ENCODE measurements around the gene B4GALT6. TPM values are rescaled to one million over a fixed set of nuclear protein-coding genes. Genes with fewer than 3 reads are reported as not detected.

Gene B4GALT6
- polyA plus RNA-seq, 2 donors = 1.2 to 2.4 TPM

GRCh38 chr18:31680433-31680811 is 4.0 kb downstream of the B4GALT6 start:
- Histone ChIP-seq H3K36me3 (ENCODE audit: control insufficient read depth in 2 of 2, insufficient read depth in 2 of 2, low read length in 1 of 2) (no peaks in the 10 kb centered on the region), H3K4me1 (ENCODE audit: control insufficient read depth in 2 of 2, insufficient read depth in 2 of 2, low read length in 1 of 2) (peaks cover 3 to 12% of the 10 kb centered on the region in 2 donors), H3K27ac (ENCODE audit: low read depth in 2 of 2, low read length in 1 of 2) (peak overlapping the region in 1 of 2 donors; percentile 52), H3K27me3 (ENCODE audit: control insufficient read depth in 1 of 2, insufficient read depth in 2 of 2, low read length in 2 of 2) (no peaks in the 10 kb centered on the region), H3K4me3 (ENCODE audit: low read depth in 1 of 2, low read length in 2 of 2) (no peak overlapping the region), H3K9me3 (ENCODE audit: control insufficient read depth in 2 of 2, insufficient read depth in 1 of 2, low read depth in 1 of 2, low read length in 1 of 2) (no peaks in the 10 kb centered on the region)
- 43 to 54% methylated on average over 1 of the region's 1 CpG for WGBS, 2 donors

GRCh38 chr18:31679791-31680432 is 4.5 kb downstream of the B4GALT6 start:
- Histone ChIP-seq H3K27ac (ENCODE audit: low read depth in 2 of 2, low read length in 1 of 2) (peak overlapping the region in 1 of 2 donors; percentile 52), H3K9me3 (ENCODE audit: control insufficient read depth in 2 of 2, insufficient read depth in 1 of 2, low read depth in 1 of 2, low read length in 1 of 2) (no peaks in the 10 kb centered on the region), H3K4me3 (ENCODE audit: low read depth in 1 of 2, low read length in 2 of 2) (no peak overlapping the region), H3K4me1 (ENCODE audit: control insufficient read depth in 2 of 2, insufficient read depth in 2 of 2, low read length in 1 of 2) (peaks cover 3 to 12% of the 10 kb centered on the region in 2 donors), H3K27me3 (ENCODE audit: control insufficient read depth in 1 of 2, insufficient read depth in 2 of 2, low read length in 2 of 2) (no peaks in the 10 kb centered on the region), H3K36me3 (ENCODE audit: control insufficient read depth in 2 of 2, insufficient read depth in 2 of 2, low read length in 1 of 2) (no peaks in the 10 kb centered on the region)
- 82 to 92% methylated on average over 5 of the region's 5 CpGs for WGBS, 2 donors

- 37 to 45% methylated on average over 3 of the region's 3 CpGs for WGBS, 2 donors
- peak overlapping the region in 1 of 2 donors; percentile 27 for H3K27ac ChIP-seq (ENCODE audit: low read depth in 2 of 2, low read length in 1 of 2)
- no peak overlapping the region for H3K4me3 ChIP-seq (ENCODE audit: low read depth in 1 of 2, low read length in 2 of 2)
- H3K9me3 ChIP-seq (ENCODE audit: control insufficient read depth in 2 of 2, insufficient read depth in 1 of 2, low read depth in 1 of 2, low read length in 1 of 2) = no peaks in the 10 kb centered on the region
- no peaks in the 10 kb centered on the region for H3K27me3 ChIP-seq (ENCODE audit: control insufficient read depth in 1 of 2, insufficient read depth in 2 of 2, low read length in 2 of 2)
- H3K36me3 ChIP-seq (ENCODE audit: control insufficient read depth in 2 of 2, insufficient read depth in 2 of 2, low read length in 1 of 2) = no peaks in the 10 kb centered on the region
- peaks cover 3 to 10% of the 10 kb centered on the region in 2 donors for H3K4me1 ChIP-seq (ENCODE audit: control insufficient read depth in 2 of 2, insufficient read depth in 2 of 2, low read length in 1 of 2)
Measured at GRCh38 chr18:31679133-31679742, 5.1 kb downstream of the B4GALT6 start.

GRCh38 chr18:31678425-31678824 is 6.0 kb downstream of the B4GALT6 start:
- peak overlapping the region in 1 of 2 donors; percentile 55 for H3K27ac ChIP-seq (ENCODE audit: low read depth in 2 of 2, low read length in 1 of 2)

GRCh38 chr18:31677592-31677991 is 6.8 kb downstream of the B4GALT6 start:
- H3K27me3 ChIP-seq (ENCODE audit: control insufficient read depth in 1 of 2, insufficient read depth in 2 of 2, low read length in 2 of 2) = no peaks in the 10 kb centered on the region
- H3K9me3 ChIP-seq (ENCODE audit: control insufficient read depth in 2 of 2, insufficient read depth in 1 of 2, low read depth in 1 of 2, low read length in 1 of 2) = no peaks in the 10 kb centered on the region
- no peak overlapping the region for H3K27ac ChIP-seq (ENCODE audit: low read depth in 2 of 2, low read length in 1 of 2)
- no peaks in the 10 kb centered on the region for H3K36me3 ChIP-seq (ENCODE audit: control insufficient read depth in 2 of 2, insufficient read depth in 2 of 2, low read length in 1 of 2)
- WGBS, 2 donors = 80 to 82% methylated on average over 6 of the region's 6 CpGs
- no peak overlapping the region for H3K4me3 ChIP-seq (ENCODE audit: low read depth in 1 of 2, low read length in 2 of 2)
- peaks cover 3 to 10% of the 10 kb centered on the region in 2 donors for H3K4me1 ChIP-seq (ENCODE audit: control insufficient read depth in 2 of 2, insufficient read depth in 2 of 2, low read length in 1 of 2)

More at GRCh38 chr18:31678425-31678824, 6.0 kb downstream of the B4GALT6 start:
- H3K4me3 ChIP-seq (ENCODE audit: low read depth in 1 of 2, low read length in 2 of 2) = no peak overlapping the region
- no peaks in the 10 kb centered on the region for H3K9me3 ChIP-seq (ENCODE audit: control insufficient read depth in 2 of 2, insufficient read depth in 1 of 2, low read depth in 1 of 2, low read length in 1 of 2)
- 87% methylated on average over 4 of the region's 4 CpGs for WGBS, 2 donors
- no peaks in the 10 kb centered on the region for H3K27me3 ChIP-seq (ENCODE audit: control insufficient read depth in 1 of 2, insufficient read depth in 2 of 2, low read length in 2 of 2)
- no peaks in the 10 kb centered on the region for H3K36me3 ChIP-seq (ENCODE audit: control insufficient read depth in 2 of 2, insufficient read depth in 2 of 2, low read length in 1 of 2)
- H3K4me1 ChIP-seq (ENCODE audit: control insufficient read depth in 2 of 2, insufficient read depth in 2 of 2, low read length in 1 of 2) = peaks cover 3 to 10% of the 10 kb centered on the region in 2 donors

GRCh38 chr18:31675404-31675803 is 9.0 kb downstream of the B4GALT6 start:
- Histone ChIP-seq H3K27me3 (ENCODE audit: control insufficient read depth in 1 of 2, insufficient read depth in 2 of 2, low read length in 2 of 2) (no peaks in the 10 kb centered on the region), H3K36me3 (ENCODE audit: control insufficient read depth in 2 of 2, insufficient read depth in 2 of 2, low read length in 1 of 2) (no peaks in the 10 kb centered on the region), H3K27ac (ENCODE audit: low read depth in 2 of 2, low read length in 1 of 2) (no peak overlapping the region), H3K4me1 (ENCODE audit: control insufficient read depth in 2 of 2, insufficient read depth in 2 of 2, low read length in 1 of 2) (peaks cover 3 to 10% of the 10 kb centered on the region in 2 donors), H3K9me3 (ENCODE audit: control insufficient read depth in 2 of 2, insufficient read depth in 1 of 2, low read depth in 1 of 2, low read length in 1 of 2) (no peaks in the 10 kb centered on the region), H3K4me3 (ENCODE audit: low read depth in 1 of 2, low read length in 2 of 2) (no peak overlapping the region)

DNA sequence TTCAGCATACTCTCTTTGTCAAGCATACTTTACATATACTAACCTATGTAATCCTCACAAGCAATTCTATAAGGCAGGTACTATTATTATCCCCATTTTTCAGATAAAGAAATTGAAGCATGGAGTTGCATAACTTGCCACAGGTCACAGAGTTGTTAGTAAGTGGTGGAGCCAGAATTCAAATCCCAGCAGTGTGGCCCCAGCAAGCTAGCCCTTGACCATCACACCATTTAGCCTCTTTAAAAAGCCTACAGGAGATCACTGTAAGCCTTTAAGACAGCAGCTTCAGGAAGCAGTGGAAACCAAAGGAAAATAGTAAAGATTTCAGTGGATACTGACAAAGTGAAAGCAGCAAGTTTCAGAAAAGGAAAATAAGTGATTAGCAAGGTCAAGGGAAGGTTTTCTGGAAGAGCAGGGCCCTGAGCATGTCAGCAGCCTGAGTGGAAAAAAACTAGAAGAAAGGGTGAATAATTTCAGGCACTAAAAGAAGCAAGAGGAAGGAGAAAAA is 11.7 kb downstream of the B4GALT6 start:
- no peaks in the 10 kb centered on the region for H3K27me3 ChIP-seq (ENCODE audit: control insufficient read depth in 1 of 2, insufficient read depth in 2 of 2, low read length in 2 of 2)
- H3K4me1 ChIP-seq (ENCODE audit: control insufficient read depth in 2 of 2, insufficient read depth in 2 of 2, low read length in 1 of 2) = no peaks in the 10 kb centered on the region
- H3K4me3 ChIP-seq (ENCODE audit: low read depth in 1 of 2, low read length in 2 of 2) = no peak overlapping the region
- H3K27ac ChIP-seq (ENCODE audit: low read depth in 2 of 2, low read length in 1 of 2) = no peak overlapping the region
- H3K9me3 ChIP-seq (ENCODE audit: control insufficient read depth in 2 of 2, insufficient read depth in 1 of 2, low read depth in 1 of 2, low read length in 1 of 2) = no peaks in the 10 kb centered on the region
- no peaks in the 10 kb centered on the region for H3K36me3 ChIP-seq (ENCODE audit: control insufficient read depth in 2 of 2, insufficient read depth in 2 of 2, low read length in 1 of 2)

DNA sequence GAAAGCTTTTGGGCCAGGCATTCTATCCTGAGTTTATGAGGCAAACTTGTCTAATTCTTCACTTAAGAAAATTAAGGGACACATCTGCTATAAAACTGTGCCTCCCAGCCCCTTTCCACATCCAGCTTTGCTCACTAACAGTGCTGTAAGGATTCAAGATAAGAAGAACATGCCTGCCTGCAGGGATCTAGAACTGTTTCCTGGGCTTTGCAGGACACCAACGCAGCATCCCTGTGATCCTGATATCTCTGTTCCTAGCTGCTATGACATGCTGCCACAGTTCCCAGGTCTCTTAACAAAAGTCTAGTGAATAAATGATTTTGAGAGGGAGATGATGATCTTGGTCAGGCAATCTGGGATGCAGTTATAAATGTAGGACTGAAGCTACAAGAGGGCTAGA is 12.4 kb downstream of the B4GALT6 start:
- H3K4me3 ChIP-seq (ENCODE audit: low read depth in 1 of 2, low read length in 2 of 2) = no peak overlapping the region
- WGBS, 2 donors = 90 to 94% methylated on average over 1 of the region's 1 CpG

DNA sequence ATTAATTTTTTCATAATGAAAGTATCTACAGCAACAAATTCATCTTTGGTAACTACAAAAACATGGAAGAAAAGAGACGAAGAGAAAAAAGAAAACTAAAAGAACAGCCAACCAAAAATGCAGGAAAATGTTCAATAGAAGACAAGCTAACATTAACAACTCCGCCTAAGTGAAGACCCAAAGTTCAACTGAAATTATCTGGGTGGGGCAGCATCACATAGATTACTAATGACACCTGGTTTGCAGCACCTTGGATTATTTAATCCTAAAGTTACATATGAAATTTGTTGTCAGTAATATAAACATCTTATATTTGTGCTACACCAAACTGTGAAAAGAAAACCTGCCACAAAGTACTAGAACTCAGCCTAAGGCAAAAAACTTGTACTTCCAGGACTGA is 14.8 kb downstream of the B4GALT6 start:
- Histone ChIP-seq H3K27me3 (ENCODE audit: control insufficient read depth in 1 of 2, insufficient read depth in 2 of 2, low read length in 2 of 2) (no peaks in the 10 kb centered on the region), H3K4me1 (ENCODE audit: control insufficient read depth in 2 of 2, insufficient read depth in 2 of 2, low read length in 1 of 2) (no peaks in the 10 kb centered on the region), H3K36me3 (ENCODE audit: control insufficient read depth in 2 of 2, insufficient read depth in 2 of 2, low read length in 1 of 2) (no peaks in the 10 kb centered on the region), H3K4me3 (ENCODE audit: low read depth in 1 of 2, low read length in 2 of 2) (no peak overlapping the region), H3K9me3 (ENCODE audit: control insufficient read depth in 2 of 2, insufficient read depth in 1 of 2, low read depth in 1 of 2, low read length in 1 of 2) (no peaks in the 10 kb centered on the region), H3K27ac (ENCODE audit: low read depth in 2 of 2, low read length in 1 of 2) (no peak overlapping the region)
- WGBS, 2 donors = 84 to 92% methylated on average over 2 of the region's 2 CpGs

More for the DNA sequence above, 12.4 kb downstream of the B4GALT6 start:
- Histone ChIP-seq H3K27me3 (ENCODE audit: control insufficient read depth in 1 of 2, insufficient read depth in 2 of 2, low read length in 2 of 2) (no peaks in the 10 kb centered on the region), H3K9me3 (ENCODE audit: control insufficient read depth in 2 of 2, insufficient read depth in 1 of 2, low read depth in 1 of 2, low read length in 1 of 2) (no peaks in the 10 kb centered on the region), H3K27ac (ENCODE audit: low read depth in 2 of 2, low read length in 1 of 2) (no peak overlapping the region), H3K4me1 (ENCODE audit: control insufficient read depth in 2 of 2, insufficient read depth in 2 of 2, low read length in 1 of 2) (no peaks in the 10 kb centered on the region), H3K36me3 (ENCODE audit: control insufficient read depth in 2 of 2, insufficient read depth in 2 of 2, low read length in 1 of 2) (no peaks in the 10 kb centered on the region)

DNA sequence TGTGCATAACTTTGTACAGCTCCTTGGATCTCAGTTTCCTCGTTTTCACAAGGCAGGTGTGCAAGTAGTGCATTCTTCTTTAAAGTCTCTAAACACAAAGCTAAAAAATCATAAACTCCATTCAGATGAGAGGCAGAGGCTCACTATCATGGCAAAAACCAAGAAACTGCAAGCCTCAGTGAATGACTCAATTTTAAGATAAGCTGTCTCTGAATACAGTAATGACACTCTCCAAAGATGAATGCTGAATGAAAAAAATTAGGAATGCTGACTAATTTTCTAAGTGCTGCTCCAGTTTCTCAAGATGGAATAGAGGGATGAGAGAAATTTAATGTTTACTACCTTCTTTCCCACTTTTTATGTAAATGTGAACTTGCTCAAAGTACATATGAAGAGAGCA is 17.2 kb downstream of the B4GALT6 start:
- Histone ChIP-seq H3K9me3 (ENCODE audit: control insufficient read depth in 2 of 2, insufficient read depth in 1 of 2, low read depth in 1 of 2, low read length in 1 of 2) (no peaks in the 10 kb centered on the region), H3K4me1 (ENCODE audit: control insufficient read depth in 2 of 2, insufficient read depth in 2 of 2, low read length in 1 of 2) (no peaks in the 10 kb centered on the region), H3K36me3 (ENCODE audit: control insufficient read depth in 2 of 2, insufficient read depth in 2 of 2, low read length in 1 of 2) (no peaks in the 10 kb centered on the region), H3K4me3 (ENCODE audit: low read depth in 1 of 2, low read length in 2 of 2) (no peak overlapping the region), H3K27ac (ENCODE audit: low read depth in 2 of 2, low read length in 1 of 2) (no peak overlapping the region), H3K27me3 (ENCODE audit: control insufficient read depth in 1 of 2, insufficient read depth in 2 of 2, low read length in 2 of 2) (no peaks in the 10 kb centered on the region)
- 70 to 77% methylated on average over 1 of the region's 1 CpG for WGBS, 2 donors
